K562 (cell line): Measurements from ENCODE around the gene PPP1R1C. TPM values are rescaled to one million over a fixed set of nuclear protein-coding genes. Genes with fewer than 3 reads are reported as not detected.
A peak's percentile ranks its signal among the peaks of the same experiment; 100 is the strongest.

ENCODE experiments used
- ATAC-seq: fragments of 200-7000 bp; cut with Tn5 transposase; 3 replicates; pipeline ENCODE4 v1.9.1; 2020; ENCODE audit warnings: moderate library complexity
- BruUV-seq: library from RNA; stranded (reverse); fragments of 400-500 nt; replicated peaks from 2 replicates; lab custom pipeline; 2021; lab: Mats Ljungman, UMichigan
- CTCF ChIA-PET: fragments of 300-600 bp; formaldehyde crosslinking; extraction: SDS; loops from one replicate; lab custom pipeline; 2021; ENCODE audit warnings: low intra/inter-chr PET ratio; lab: Yijun Ruan, JAX
- POLR2A ChIA-PET: fragments of 300-600, 350-650 bp; sonication (Branson Sonifier 250); formaldehyde crosslinking; extraction: SDS; loops from one replicate; lab custom pipeline; 2021; ENCODE audit warnings: antibody characterized with exemption, inconsistent platforms; lab: Yijun Ruan, JAX
- DNase-seq, 4 experiments: peaks; one replicate each; pipeline versions ENCODE4 v3.0.0 to v3.0.0-alpha.2; 2011 to 2018; ENCODE audit warnings: low spot score in 3 of 4, mixed read lengths in 3 of 4; ENCODE audit errors: extremely low read depth in 1 of 4
- FAIRE-seq: peaks from 2 replicates; lab custom pipeline; 2011; peaks lifted over from hg19 to GRCh38; lab: Jason Lieb, UNC
- H2AFZ ChIP-seq: 2 replicates; pipeline ENCODE4 v1.6.0; 2011; ENCODE audit warnings: low read depth, low read length, control low read depth, inconsistent platforms
- H3K27ac ChIP-seq: fragments of 200-600 bp; 3 replicates; pipeline ENCODE4 v1.8.0; 2011; ENCODE audit warnings: low read depth, mild to moderate bottlenecking, control low read depth, inconsistent platforms, low read length, moderate library complexity, mixed read lengths; ENCODE audit errors: extremely low read depth
- H3K27me3 ChIP-seq, 2 experiments: fragments of 300-600 bp in 1 of 2; 2 replicates in 1 of 2; 3 replicates in 1 of 2; pipeline versions ENCODE4 v1.6.0 to v1.8.0; 2011; ENCODE audit warnings: inconsistent platforms in 2 of 2, low read length in 2 of 2, mild to moderate bottlenecking in 1 of 2, mixed read lengths in 1 of 2, moderate library complexity in 1 of 2; ENCODE audit not compliant: control insufficient read depth in 2 of 2, insufficient read depth in 2 of 2
- H3K36me3 ChIP-seq: fragments of 300-600 bp; 3 replicates; pipeline ENCODE4 v1.8.0; 2011; ENCODE audit warnings: mild to moderate bottlenecking, low read length, inconsistent platforms; ENCODE audit not compliant: control insufficient read depth, insufficient read depth
- H3K4me1 ChIP-seq, 2 experiments: fragments of 200-600 bp in 1 of 2; replicated peaks in 1 of 2; 2 replicates in 1 of 2; 3 replicates in 1 of 2; pipeline versions ENCODE4 v1.5.1 to v1.8.0; 2011; ENCODE audit warnings: inconsistent platforms in 2 of 2, low read length in 2 of 2, mild to moderate bottlenecking in 1 of 2, mixed read lengths in 1 of 2, moderate library complexity in 1 of 2; ENCODE audit not compliant: control insufficient read depth in 2 of 2, insufficient read depth in 2 of 2
- H3K4me2 ChIP-seq: 2 replicates; pipeline ENCODE4 v1.6.1; 2011; ENCODE audit warnings: low read length, control low read depth, inconsistent platforms, mixed read lengths; ENCODE audit not compliant: insufficient read depth
- H3K4me3 ChIP-seq: fragments of 200-600 bp; sonication (generic), shearing (Covaris generic); 2 replicates; pipeline ENCODE4 v1.5.1; 2016; ENCODE audit warnings: control low read depth, inconsistent platforms
- H3K79me2 ChIP-seq: fragments of 200-600 bp; 3 replicates; pipeline ENCODE4 v1.8.0; 2011; ENCODE audit warnings: low read length, inconsistent platforms; ENCODE audit not compliant: control insufficient read depth, insufficient read depth
- H3K9ac ChIP-seq, 2 experiments: 2 replicates each; pipeline versions ENCODE4 v1.6.0 to v1.6.1; 2011; ENCODE audit warnings: low read depth in 2 of 2, low read length in 2 of 2, control low read depth in 1 of 2, inconsistent platforms in 1 of 2, mild to moderate bottlenecking in 1 of 2, mixed read lengths in 1 of 2; ENCODE audit not compliant: insufficient read depth in 1 of 2
- H3K9me1 ChIP-seq: one replicate; pipeline ENCODE4 v1.6.0; 2011; ENCODE audit warnings: inconsistent platforms, mild to moderate bottlenecking, low read length, moderate library complexity; ENCODE audit not compliant: control insufficient read depth, insufficient read depth
- H3K9me3 ChIP-seq: replicated peaks from 2 replicates; pipeline ENCODE4 v1.5.1; 2011; ENCODE audit warnings: low read depth, low read length, inconsistent platforms; ENCODE audit not compliant: control insufficient read depth, insufficient read depth
- H4K20me1 ChIP-seq: replicated peaks from 2 replicates; pipeline ENCODE4 v1.6.1; 2011; ENCODE audit warnings: low read length, inconsistent platforms, mixed read lengths; ENCODE audit not compliant: control insufficient read depth, insufficient read depth
- CEBPB ChIP-seq: fragments of 450-650 bp; IDR thresholded peaks from 2 replicates; pipeline ENCODE4 v1.6.1; 2016; ENCODE audit warnings: missing genetic modification characterization, missing compliant biosample characterization
- CHD2 ChIP-seq: IDR thresholded peaks from 2 replicates; pipeline ENCODE4 v1.6.1; 2011; ENCODE audit warnings: low read depth, low read length
- NKRF ChIP-seq: fragments of 450-650 bp; IDR thresholded peaks from 2 replicates; pipeline ENCODE4 v1.6.1; 2016; ENCODE audit warnings: borderline replicate concordance
- NR4A1 ChIP-seq, 2 experiments: fragments of 250-450 bp in 1 of 2; fragments of 450-650 bp in 1 of 2; sonication (Bioruptor Pico) in 1 of 2; IDR thresholded peaks; 2 replicates each; pipeline versions ENCODE4 v1.4.0 to v1.6.1; 2016 to 2020; ENCODE audit warnings: mild to moderate bottlenecking in 2 of 2, missing compliant biosample characterization in 1 of 2, missing genetic modification characterization in 1 of 2, moderate library complexity in 1 of 2
- POLR3A ChIP-seq: IDR thresholded peaks from 2 replicates; pipeline ENCODE4 v1.6.1; 2011; ENCODE audit warnings: borderline replicate concordance, mild to moderate bottlenecking, moderate library complexity; ENCODE audit not compliant: insufficient read length, insufficient read depth; ENCODE audit errors: extremely low read depth
- RBM17 ChIP-seq: fragments of 200-400 bp; formaldehyde crosslinking; IDR thresholded peaks from 2 replicates; pipeline ENCODE4 v1.6.1; 2017; ENCODE audit warnings: low read depth, mild to moderate bottlenecking, low read length, borderline replicate concordance
- SREBF1 ChIP-seq: fragments of 150-350 bp; IDR thresholded peaks from 2 replicates; pipeline ENCODE4 v1.6.1; 2014; ENCODE audit warnings: antibody characterized with exemption, low read depth, low read length, borderline replicate concordance
- TFAP4 ChIP-seq: sonication (generic); formaldehyde crosslinking; IDR thresholded peaks from 2 replicates; pipeline ENCODE4 v1.8.0; 2022; ENCODE audit warnings: missing genetic modification reagents, mild to moderate bottlenecking, moderate library complexity, borderline replicate concordance
- U2AF1 ChIP-seq: fragments of 200-400 bp; formaldehyde crosslinking; optimal IDR thresholded peaks from 2 replicates; pipeline ENCODE3; 2017; ENCODE audit warnings: mild to moderate bottlenecking, low read depth, low read length, moderate library complexity
- ZNF263 ChIP-seq: sonication (generic); formaldehyde crosslinking; IDR thresholded peaks from 2 replicates; pipeline ENCODE4 v1.8.0; 2022; ENCODE audit warnings: mild to moderate bottlenecking, missing genetic modification reagents, borderline replicate concordance
- WGBS: fragments of 100-300 bp; shearing (Covaris generic); methylation state at CpG from one replicate; pipeline ENCODE4 v1.1.6; 2016; ENCODE audit warnings: low coverage, mixed read lengths; ENCODE audit not compliant: insufficient coverage; ENCODE audit errors: missing lambda C conversion rate; 5-methylcytosine and 5-hydroxymethylcytosine counted together
- in situ Hi-C: fragments of 300-500 bp; cut with MboI; formaldehyde crosslinking; loops from 4 replicates; pipeline ENCODE4 v1.15.0; 2018; ENCODE audit warnings: inconsistent platforms, mixed read lengths
- intact Hi-C: fragments of 100-400 bp; cut with micrococcal nuclease; formaldehyde crosslinking; loops from 2 replicates; pipeline ENCODE4 v1.14.2; 2022
- polyA plus RNA-seq, 8 experiments: library from polyadenylated mRNA; depleted of rRNA in 4 of 8; stranded (reverse) in 5 of 8; unstranded in 3 of 8; fragments of >200 nt; fragmentation: Nextera tagmentation in 2 of 8; fragmentation: Illumina TruSeq in 1 of 8; extraction: Ambion mirVana in 2 of 8; extraction: Trizol in 1 of 8; gene quantifications; 2 replicates each; pipeline versions ENCODE4 v1.2.1 to v1.2.3, GENCODE V29; 2011 to 2014; ENCODE audit warnings: inconsistent platforms in 1 of 8, missing spikeins in 1 of 8
- total RNA-seq, 7 experiments: library from RNA; depleted of rRNA in 6 of 7; stranded (reverse); fragments of >200 nt in 6 of 7; fragmentation: Illumina TruSeq in 2 of 7; extraction: Trizol in 2 of 7; gene quantifications; 2 replicates each; pipeline versions ENCODE4 v1.2.1 to v1.2.3, GENCODE V29; 2011 to 2021; ENCODE audit warnings: low replicate concordance in 1 of 7

Gene PPP1R1C
- total and polyA plus RNA-seq, 9 of the 15 experiments (the other 6 are each of a cell fraction or from before 2014, with no cell fraction given) = 0.09 to 0.64 (median 0.40) TPM; not detected in 2

GRCh38 chr2:182006595-182007341 lies 21.1 kb downstream of the PPP1R1C start:
- in situ Hi-C loops (no loop called here), intact Hi-C loops (no loop called here)
- H2AFZ ChIP-seq = no peak overlapping the region
- ATAC-seq = no peak
- no peak overlapping the region for H3K4me3 ChIP-seq
- H3K4me1 ChIP-seq = no peaks in the 10 kb centered on the region
- no peaks in the 10 kb centered on the region for H3K27me3 ChIP-seq
- TF ChIP-seq CEBPB (0 out of 2 replicates have a peak, but pooled peaks have one; percentile 14), POLR3A (no peak), TFAP4 (CRISPR knock-in tag) (no peak)
- TF ChIP-seq, all 486 proteins: peak for 1
- no TSS peak for BruUV-seq
- no peak overlapping the region for H3K9ac ChIP-seq
- no peaks in the 10 kb centered on the region for H3K79me2 ChIP-seq
- H4K20me1 ChIP-seq = no peaks in the 10 kb centered on the region
- DNase-seq (no peak), FAIRE-seq (no peak)
- H3K4me2 ChIP-seq = no peak overlapping the region
- no peaks in the 10 kb centered on the region for H3K9me1 ChIP-seq
- ChIA-PET POLR2A (no interaction called here), CTCF (no interaction called here)
- no peaks in the 10 kb centered on the region for H3K9me3 ChIP-seq
- H3K27ac ChIP-seq = no peak overlapping the region
- no peaks in the 10 kb centered on the region for H3K36me3 ChIP-seq
- 0% methylated on average over 4 of the region's 4 CpGs for WGBS

- intact Hi-C loops = no loop called here
- TF ChIP-seq NKRF (no peak), ZNF263 (CRISPR knock-in tag) (no peak), CHD2 (no peak), NR4A1 (CRISPR knock-in tag; IDR thresholded peaks at IDR 0.05) (no peak), NR4A1 (tag; IDR thresholded peaks at IDR 0.05) (no peak), SREBF1 (no peak), U2AF1 (no peak), RBM17 (no peak)
- TF ChIP-seq, all 486 proteins: peak for 0
- Histone ChIP-seq H2AFZ (no peak overlapping the region), H3K27ac (no peak overlapping the region), H3K9ac (no peak overlapping the region), H3K27me3 (no peaks in the 10 kb centered on the region), H3K9me1 (no peaks in the 10 kb centered on the region), H3K4me1 (no peaks in the 10 kb centered on the region), H3K79me2 (no peaks in the 10 kb centered on the region), H3K36me3 (no peaks in the 10 kb centered on the region), H3K4me2 (no peak overlapping the region), H3K4me3 (no peak overlapping the region), H3K9me3 (no peaks in the 10 kb centered on the region), H4K20me1 (no peaks in the 10 kb centered on the region)
- WGBS = 0% methylated on average over 5 of the region's 5 CpGs
- DNase-seq (no peak), FAIRE-seq (no peak), ATAC-seq (no peak)
- in situ Hi-C loops = no loop called here
- no TSS peak for BruUV-seq
- ChIA-PET POLR2A (no interaction called here), CTCF (no interaction called here)
Observed at GRCh38 chr2:182014284-182014683, 28.6 kb downstream of the PPP1R1C start.
